ENCODE results near the gene ST14.

DNA sequence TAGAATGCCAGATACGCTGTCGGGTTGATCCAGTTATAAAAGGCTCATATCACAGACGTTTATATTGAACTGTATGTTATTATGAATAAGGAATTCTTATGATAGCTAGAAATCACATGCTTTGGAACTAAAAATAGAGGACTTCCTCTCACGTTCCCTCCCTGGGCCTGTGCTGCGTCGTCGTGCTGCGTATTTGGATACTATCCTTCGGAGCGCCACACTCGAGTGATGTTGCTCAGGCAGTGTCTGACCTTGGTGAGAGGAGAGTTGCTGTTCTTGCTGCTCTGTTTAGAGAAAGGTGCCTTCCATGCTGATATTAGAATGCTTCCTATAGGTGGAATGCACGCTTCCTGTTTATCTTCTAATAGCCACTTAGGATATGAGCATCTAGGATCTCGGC is 20.2 kb upstream of the ST14 start:
- TF ChIP-seq, protein P1, sequence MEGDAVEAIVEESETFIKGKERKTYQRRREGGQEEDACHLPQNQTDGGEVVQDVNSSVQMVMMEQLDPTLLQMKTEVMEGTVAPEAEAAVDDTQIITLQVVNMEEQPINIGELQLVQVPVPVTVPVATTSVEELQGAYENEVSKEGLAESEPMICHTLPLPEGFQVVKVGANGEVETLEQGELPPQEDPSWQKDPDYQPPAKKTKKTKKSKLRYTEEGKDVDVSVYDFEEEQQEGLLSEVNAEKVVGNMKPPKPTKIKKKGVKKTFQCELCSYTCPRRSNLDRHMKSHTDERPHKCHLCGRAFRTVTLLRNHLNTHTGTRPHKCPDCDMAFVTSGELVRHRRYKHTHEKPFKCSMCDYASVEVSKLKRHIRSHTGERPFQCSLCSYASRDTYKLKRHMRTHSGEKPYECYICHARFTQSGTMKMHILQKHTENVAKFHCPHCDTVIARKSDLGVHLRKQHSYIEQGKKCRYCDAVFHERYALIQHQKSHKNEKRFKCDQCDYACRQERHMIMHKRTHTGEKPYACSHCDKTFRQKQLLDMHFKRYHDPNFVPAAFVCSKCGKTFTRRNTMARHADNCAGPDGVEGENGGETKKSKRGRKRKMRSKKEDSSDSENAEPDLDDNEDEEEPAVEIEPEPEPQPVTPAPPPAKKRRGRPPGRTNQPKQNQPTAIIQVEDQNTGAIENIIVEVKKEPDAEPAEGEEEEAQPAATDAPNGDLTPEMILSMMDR (IDR thresholded peaks at IDR 0.05), result no peak
- TF ChIP-seq EZH2 (IDR thresholded peaks at IDR 0.05; ENCODE audit: borderline replicate concordance, insufficient read depth, low read depth, low read length, poor library complexity, severe bottlenecking), result no peak
